HG02840 (cell line): ENCODE data around the gene NACA.
A peak's percentile ranks its signal among the peaks of the same experiment; 100 is the strongest.
"Not testable (repeated sequence)": the region's sequence is repeated elsewhere in the genome, so short reads cannot be mapped to it uniquely, and the experiment has no call there.

Experiments used
- ATAC-seq: cut with Tn5 transposase; IDR thresholded peaks from one replicate; pipeline ENCODE4 v1.9.1; 2021; ENCODE audit warnings: mild to moderate bottlenecking, moderate library complexity, moderate number of reproducible peaks; ENCODE audit not compliant: unreplicated experiment, low FRiP score

Gene NACA

DNA sequence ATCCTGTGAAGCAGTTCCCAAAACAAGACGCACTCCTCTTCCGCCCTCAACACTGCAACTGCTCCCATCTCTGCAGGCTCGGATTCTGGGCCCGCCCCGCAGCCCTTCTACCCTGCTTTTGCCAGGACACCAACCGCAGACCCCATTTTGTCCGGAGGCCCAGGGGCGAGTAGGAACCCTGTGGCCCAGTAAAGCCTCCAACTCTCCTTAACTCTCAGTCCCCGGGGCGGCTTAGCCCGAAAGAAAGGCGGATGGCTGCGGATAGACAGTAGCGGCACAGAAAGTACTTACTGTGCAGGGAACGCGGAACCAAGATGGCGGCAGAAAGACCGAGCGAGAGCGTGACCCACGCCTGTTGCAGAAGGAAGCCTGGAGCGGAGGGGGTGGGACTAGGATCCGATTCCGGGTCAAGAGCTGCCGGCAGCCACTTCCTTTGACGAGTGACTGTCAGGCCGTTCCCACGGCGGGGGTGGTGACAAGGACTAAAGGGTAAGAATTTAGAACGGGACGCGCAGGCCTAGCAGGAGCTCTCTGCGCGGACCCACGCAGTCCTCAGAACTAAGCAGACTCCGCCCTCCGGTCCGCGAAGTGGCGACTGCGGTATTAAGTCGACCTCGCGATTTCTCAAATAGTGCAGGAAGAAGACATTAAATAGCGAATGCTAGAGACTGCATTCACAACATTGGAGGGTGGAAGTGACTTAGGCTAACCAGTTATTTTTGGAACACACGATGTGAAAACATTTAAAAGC lies at the start of gene NACA:
TSS of gene NACA (minus strand) at position 328 of the 751 bp plus-strand sequence. CDS start 778 bp downstream, outside the sequence.
- ATAC-seq, result peak; percentile 93

DNA sequence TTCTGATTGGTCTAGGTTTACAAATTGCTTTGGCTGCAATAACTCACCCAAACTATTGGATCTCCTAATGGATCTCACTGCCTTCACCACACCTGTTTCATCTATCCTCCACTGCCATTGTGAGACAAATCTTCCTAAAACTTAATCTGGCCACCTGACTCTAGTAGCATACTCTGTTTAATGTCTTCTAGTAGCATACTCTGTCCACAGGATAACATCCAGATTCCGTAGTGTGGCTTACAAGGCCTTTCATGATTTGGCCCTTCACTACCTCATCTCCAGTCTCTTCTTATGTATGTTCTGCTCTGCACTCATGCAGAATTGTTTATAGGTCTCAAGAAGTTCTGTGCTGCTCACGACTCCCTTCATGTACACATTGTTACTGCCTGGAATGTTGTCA lies 48.0 kb upstream of the NACA start:
- no peak for ATAC-seq

- no peak for ATAC-seq
Measured at GRCh38 chr12:56772625-56773024, 47.5 kb upstream of the NACA start.

- ATAC-seq, result no peak
Measured at GRCh38 chr12:56769868-56770267, 44.8 kb upstream of the NACA start.

DNA sequence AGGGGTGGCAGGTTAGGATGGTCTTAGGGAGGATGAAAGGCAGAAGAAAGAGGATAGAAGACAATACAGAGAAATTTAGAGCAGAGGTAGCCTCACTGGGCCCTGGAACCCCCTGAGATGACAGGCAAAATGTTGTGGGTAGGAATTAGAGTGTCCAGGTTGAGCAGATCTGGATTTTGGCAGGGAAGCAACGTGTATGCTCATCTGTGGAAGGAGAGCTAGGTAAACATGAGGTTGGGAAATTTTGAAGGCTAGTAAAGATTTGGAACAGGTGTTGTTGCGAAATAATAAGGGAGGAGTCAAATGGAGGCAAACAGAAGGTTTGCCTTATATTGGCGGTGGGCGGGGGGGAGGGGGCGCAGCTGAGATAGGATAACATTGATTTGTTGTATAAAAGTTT lies 43.3 kb upstream of the NACA start:
- ATAC-seq, result no peak

- peak; percentile 90 for ATAC-seq
Measured at GRCh38 chr12:56766535-56766934, 41.4 kb upstream of the NACA start.

GRCh38 chr12:56763753-56764657 lies 38.9 kb upstream of the NACA start:
- no peak for ATAC-seq

- ATAC-seq, result no peak
Measured at GRCh38 chr12:56761812-56762211, 36.7 kb upstream of the NACA start.

DNA sequence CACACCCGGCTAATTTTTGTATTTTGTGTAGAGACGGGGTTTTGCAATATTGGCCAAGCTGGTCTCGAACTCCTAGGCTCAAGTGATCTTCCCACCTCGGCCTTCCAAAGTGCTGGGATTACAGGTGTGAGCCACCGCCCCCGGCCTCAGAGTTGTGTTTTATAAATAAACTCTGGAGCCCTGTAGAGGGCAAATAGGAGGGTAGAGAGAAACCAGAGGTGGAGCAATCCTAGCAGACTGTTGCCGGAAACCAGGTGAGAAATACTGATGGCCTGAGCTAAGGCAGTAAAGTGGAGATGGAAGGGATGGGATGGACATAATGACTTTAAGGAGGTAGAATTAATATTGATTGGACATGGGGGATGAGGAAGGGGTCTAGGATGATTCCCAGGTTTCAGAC lies 35.4 kb upstream of the NACA start:
- no peak for ATAC-seq

DNA sequence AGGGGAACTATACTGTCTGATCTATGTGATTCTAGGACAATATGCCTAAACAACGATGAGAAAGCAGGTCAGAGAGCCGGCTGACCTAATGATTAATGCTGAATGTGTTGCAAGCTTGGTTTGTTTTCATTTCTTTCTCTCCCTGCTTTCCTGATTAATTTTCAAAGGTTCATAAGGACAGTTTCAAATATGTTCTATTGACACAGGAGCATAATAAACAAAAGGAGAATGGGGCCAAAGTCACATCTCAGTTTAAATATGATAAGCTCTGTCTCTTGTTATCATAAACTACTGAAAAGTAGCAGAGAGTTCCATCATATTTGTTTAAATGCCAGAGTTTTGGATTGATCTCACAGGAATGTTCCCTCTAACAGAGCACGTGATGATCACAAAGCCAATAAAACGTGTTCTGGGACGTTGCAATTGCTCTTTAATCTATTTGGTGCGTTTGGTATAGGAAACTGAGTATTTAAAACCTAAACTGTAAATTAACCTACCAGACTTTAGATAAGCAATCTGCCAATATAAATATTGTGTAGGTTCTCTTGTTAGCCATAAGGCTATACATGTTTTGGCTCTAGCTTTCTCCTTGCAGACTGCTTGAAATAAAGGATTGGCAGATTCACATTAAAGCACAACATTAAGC lies 34.3 kb upstream of the NACA start:
- no peak for ATAC-seq

DNA sequence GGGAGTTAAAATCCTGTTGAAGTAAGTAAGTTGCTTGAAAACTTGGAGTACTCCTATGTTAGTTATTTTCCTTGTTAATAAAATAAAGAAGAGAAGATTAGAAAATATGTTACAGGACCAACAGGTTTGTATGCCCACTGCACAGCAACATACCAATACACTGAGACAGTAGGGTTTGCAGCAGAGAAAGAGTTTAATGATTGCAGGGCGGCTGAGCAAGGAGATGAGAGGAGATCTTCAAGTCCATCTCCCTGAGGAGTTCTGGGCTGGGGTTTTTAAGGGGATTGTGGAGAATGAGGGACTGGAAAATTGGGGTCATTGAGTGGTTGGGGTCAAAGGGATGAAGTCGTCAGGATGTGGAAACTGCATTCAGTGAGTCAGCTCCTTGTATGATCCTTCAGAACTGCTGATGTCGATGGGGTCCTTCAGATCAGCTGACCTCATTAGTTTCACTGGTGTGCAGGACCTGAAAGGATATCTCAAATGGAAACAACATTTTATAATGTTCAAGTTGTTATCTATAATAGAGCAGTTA lies 33.7 kb upstream of the NACA start:
- ATAC-seq, result no peak

GRCh38 chr12:56757971-56758370 lies 32.9 kb upstream of the NACA start:
- not testable (repeated sequence) for ATAC-seq

GRCh38 chr12:56753566-56753965 lies 28.5 kb upstream of the NACA start:
- no peak for ATAC-seq

DNA sequence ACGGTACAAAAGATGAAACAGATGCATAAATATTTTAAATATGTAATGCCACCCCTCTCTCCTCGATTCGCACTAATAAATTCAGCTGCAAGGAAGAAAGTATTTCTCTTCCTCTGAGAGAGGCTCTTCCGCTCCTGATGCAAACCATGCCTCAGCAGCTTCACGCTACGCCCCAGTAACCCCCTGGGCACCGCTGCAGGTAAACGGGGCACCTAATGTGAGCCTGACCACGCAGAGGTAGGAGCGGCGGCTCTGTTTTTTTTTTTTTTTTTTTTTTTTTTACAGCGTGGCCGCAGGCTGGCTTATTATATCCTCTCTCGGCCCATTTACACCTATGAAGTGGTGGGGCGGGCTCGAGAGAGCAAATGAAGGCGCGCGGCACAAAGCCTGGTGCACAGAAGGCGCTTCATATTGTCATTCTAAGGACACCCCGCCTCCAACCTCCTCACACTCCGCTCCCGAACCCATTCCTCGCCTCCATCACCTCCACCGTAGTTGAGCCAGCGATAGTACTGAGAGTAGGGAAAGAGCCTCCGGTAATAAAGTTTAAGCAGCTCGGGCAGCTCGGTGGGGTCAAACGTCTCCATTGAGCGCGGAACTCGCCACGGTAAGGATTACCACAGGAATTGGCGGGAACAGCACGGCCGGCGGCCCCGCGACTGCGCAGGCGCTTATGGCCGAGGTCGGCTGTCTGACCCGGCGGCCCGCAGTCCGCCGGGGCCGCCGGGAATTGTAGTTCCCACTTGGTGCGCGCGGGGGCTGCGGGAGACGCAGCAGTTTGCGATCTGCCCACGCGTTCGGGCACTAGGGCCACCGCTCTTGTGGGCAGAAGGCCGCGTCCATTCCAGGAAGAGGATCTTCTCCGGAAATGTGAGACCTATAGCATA lies 26.9 kb upstream of the NACA start, which contains the start of gene PRIM1:
TSS of gene PRIM1 (minus strand) at position 612 of the 887 bp plus-strand sequence. CDS start at position 587, 25 bp downstream.
- ATAC-seq, result peak; percentile 69

- ATAC-seq, result not testable (repeated sequence)
Measured at GRCh38 chr12:56750596-56750995, 25.5 kb upstream of the NACA start.

- no peak for ATAC-seq
Measured at GRCh38 chr12:56749853-56750252, 24.8 kb upstream of the NACA start.

DNA sequence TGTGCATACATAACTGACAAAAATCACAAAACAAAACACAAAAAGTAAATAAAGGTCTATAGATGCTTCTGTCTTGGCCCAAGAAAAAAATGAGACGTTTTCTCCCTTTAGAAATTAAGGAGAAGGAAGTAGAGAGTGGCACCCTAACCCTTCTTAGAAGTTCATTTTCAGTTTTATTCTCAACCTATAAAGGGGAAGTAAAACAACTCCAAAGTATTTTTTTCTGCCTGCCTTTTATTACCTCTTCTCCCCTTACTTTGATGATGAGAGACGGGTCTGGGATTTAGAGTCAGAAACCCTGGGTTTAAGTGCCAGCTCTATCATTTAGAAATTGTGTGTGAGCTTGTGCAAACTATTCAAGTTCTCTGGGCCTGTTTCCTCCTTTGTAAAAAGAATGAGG lies 24.3 kb upstream of the NACA start:
- no peak for ATAC-seq

GRCh38 chr12:56728139-56728861 lies 3.2 kb upstream of the NACA start:
- ATAC-seq, result no peak

GRCh38 chr12:56726196-56726675 lies 1.1 kb upstream of the NACA start:
- ATAC-seq, result not testable (repeated sequence)
